ENCODE results near the gene ATP1A3. TPM values are rescaled to one million over a fixed set of nuclear protein-coding genes. Genes with fewer than 3 reads are reported as not detected.

Gene ATP1A3
- total RNA-seq, 1 donor from 2014 or later: 149 TPM

DNA sequence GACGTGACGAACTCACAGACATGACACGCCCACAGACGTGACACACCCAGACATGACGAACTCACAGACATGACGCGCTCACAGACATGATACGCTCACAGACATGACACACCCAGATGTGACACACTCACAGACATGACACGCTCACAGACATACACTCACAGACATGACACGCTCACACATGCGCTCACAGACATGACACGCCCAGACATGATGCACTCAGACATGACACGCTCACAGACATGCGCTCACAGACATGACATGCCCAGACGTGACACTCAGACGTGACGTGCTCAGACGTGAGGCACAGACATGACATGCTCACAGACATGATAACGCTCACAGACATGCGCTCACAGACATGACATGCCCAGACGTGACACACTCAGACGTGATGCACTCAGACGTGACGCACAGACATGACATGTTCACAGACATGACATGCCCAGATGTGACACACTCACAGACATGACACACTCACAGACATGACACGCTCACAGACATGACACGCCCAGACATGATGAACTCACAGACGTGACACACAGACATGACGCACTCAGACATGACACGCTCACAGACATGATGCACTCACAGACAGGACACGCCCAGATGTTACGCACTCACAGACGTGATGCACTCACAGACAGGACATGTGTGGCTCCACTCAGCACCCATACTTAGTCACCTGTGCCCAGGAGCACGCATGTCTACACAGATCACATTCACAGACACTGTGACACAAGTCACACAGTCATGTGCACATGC, 73.9 kb downstream of the ATP1A3 start:
- FAIRE-seq (no peak), DNase-seq (ENCODE audit: low spot score in 2 of 2) (no peak)

DNA sequence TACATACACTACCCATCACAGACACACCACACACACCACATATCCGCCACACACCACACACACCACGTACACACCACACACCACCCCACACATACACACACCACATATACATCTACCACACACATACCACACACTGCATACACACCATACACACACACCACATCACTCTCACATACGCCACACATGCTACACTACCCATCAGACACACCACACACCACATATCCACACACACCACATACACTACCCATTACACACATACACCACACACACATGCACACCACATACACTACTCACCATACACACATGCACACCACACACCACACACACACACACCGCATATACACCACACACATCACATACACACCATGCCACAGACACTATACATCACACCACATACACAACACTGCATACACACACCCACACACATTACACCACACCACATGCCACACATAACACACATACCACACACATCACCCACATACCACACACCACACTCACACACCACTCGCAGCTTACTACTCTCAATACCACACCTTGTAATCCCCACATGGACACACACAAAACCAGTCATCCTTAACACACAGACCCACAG, 75.3 kb downstream of the ATP1A3 start:
- FAIRE-seq (no peak), DNase-seq (ENCODE audit: low spot score in 2 of 2) (no peak)

DNA sequence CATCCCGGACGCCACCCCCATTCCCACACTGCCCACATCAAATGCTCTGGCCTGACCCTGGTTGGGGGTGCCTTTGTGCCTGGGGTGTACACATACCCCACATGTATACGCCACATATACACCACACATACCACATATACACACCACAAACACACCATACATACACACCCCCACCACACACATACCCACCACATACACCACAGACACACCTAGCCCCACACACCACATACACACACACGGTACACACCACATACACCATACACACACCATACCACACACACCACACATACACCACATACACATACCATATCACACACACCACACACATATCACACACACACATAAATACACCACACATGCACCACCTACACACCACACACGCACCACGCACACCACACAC, 75.9 kb downstream of the ATP1A3 start:
- no peak for DNase-seq (ENCODE audit: low spot score in 2 of 2)
- FAIRE-seq: no peak

DNA sequence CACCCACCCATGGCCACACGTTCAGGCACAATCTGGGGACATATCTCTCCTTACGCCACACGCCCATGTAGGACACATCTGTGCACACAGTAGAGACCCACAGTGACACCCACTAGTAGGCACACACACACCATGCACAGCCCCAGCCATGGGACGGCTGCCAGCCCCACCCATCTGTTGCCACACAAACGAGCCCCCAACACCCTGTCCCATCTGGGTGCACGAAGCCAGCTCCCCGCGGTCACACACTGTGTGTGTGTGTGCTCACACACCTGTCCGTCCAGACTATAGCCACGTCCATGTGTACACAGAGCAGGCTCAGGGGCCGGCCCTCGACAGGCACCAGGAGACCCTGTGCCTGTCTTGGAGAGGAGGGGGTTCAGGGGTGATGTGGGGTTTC, 76.4 kb downstream of the ATP1A3 start:
- DNase-seq (ENCODE audit: low spot score in 2 of 2): no peak
- no peak for FAIRE-seq

Other genes with a start within 250 kb of the ATP1A3 start
- gene CEACAM6, start 238.7 kb downstream of the ATP1A3 start, total RNA-seq: not detected
- not detected for gene CEACAM3, start 197.6 kb downstream of the ATP1A3 start, total RNA-seq
- not detected for gene LYPD4, start 149.5 kb downstream of the ATP1A3 start, total RNA-seq
- not detected for gene DMRTC2, start 149.2 kb downstream of the ATP1A3 start, total RNA-seq
- 395 TPM for gene RPS19, start 134.0 kb downstream of the ATP1A3 start, total RNA-seq
- not detected for gene CD79A, start 117.0 kb downstream of the ATP1A3 start, total RNA-seq
- 10.2 TPM for gene ARHGEF1, start 111.0 kb downstream of the ATP1A3 start, total RNA-seq
- gene ERFL, start 65.8 kb downstream of the ATP1A3 start, total RNA-seq: not detected
- 90.9 TPM for gene RABAC1, start 34.9 kb downstream of the ATP1A3 start, total RNA-seq
- gene GRIK5, start 76.0 kb upstream of the ATP1A3 start, total RNA-seq: 13.9 TPM
- 13.5 TPM for gene ZNF574, start 81.9 kb upstream of the ATP1A3 start, total RNA-seq
- 2.9 TPM for gene POU2F2, start 138.2 kb upstream of the ATP1A3 start, total RNA-seq
- gene DEDD2, start 223.4 kb upstream of the ATP1A3 start, total RNA-seq: 20.0 TPM
- 4.1 TPM for gene ZNF526, start 226.1 kb upstream of the ATP1A3 start, total RNA-seq
- 16.3 TPM for gene GSK3A, start 248.4 kb upstream of the ATP1A3 start, total RNA-seq

Data from frontal cortex (tissue), 4 donors.